Kidney epithelial cell (primary cell): Measurements from ENCODE around the gene ORAI1. TPM values are rescaled to one million over a fixed set of nuclear protein-coding genes. Genes with fewer than 3 reads are reported as not detected.
"Not testable (repeated sequence)": the region's sequence is repeated elsewhere in the genome, so short reads cannot be mapped to it uniquely, and the experiment has no call there.

Experiments
- DNase-seq: peaks from one replicate; pipeline ENCODE4 v3.0.0-alpha.2; 2010; ENCODE audit warnings: low read depth
- H3K27me3 ChIP-seq: 2 replicates; pipeline ENCODE4 v1.6.0; 2011; ENCODE audit warnings: low read length; ENCODE audit not compliant: control insufficient read depth, insufficient read depth
- H3K36me3 ChIP-seq: 2 replicates; pipeline ENCODE4 v1.5.1; 2011; ENCODE audit warnings: low read length; ENCODE audit not compliant: control insufficient read depth, insufficient read depth
- H3K4me3 ChIP-seq: 2 replicates; pipeline ENCODE4 v1.5.1; 2011; ENCODE audit warnings: low read depth, mild to moderate bottlenecking, control low read depth, low read length
- total RNA-seq: library from RNA; depleted of rRNA; stranded (reverse); fragments of >200 nt; gene quantifications from 2 replicates; pipeline ENCODE4 v1.2.3, GENCODE V29; 2015
- TF ChIP-seq, protein P1 (sequence below): IDR thresholded peaks from 2 replicates; pipeline ENCODE4 v1.5.1; 2011; ENCODE audit warnings: mild to moderate bottlenecking, moderate library complexity, low read length, control low read depth, inconsistent platforms; ENCODE audit not compliant: insufficient read depth, poor library complexity, severe bottlenecking

ORAI1 gene
- total RNA-seq, 1 donor from 2014 or later, result 11.9 TPM

DNA sequence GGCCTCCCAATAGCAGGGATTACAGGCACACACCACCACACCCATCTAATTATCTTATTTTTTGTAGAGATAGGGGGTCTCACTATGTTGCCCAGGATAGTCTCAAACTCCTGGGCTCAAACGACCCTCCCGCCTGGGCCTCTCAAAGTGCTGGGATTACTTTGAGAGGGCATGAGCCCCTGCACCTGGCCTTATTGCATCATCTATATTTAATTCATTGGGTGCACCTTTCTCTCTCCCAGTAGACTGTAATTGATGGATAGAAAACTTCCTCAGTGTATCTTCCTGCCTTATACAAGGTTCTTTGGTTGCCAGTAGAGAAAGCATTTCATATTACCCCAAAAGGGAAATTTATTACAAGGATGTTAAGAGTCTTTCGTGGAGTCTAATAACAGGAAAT lies 52.0 kb downstream of the ORAI1 start:
- no peak overlapping the region for H3K4me3 ChIP-seq
- no peaks in the 10 kb centered on the region for H3K27me3 ChIP-seq
- H3K36me3 ChIP-seq, result no peaks in the 10 kb centered on the region
- TF ChIP-seq, protein P1, sequence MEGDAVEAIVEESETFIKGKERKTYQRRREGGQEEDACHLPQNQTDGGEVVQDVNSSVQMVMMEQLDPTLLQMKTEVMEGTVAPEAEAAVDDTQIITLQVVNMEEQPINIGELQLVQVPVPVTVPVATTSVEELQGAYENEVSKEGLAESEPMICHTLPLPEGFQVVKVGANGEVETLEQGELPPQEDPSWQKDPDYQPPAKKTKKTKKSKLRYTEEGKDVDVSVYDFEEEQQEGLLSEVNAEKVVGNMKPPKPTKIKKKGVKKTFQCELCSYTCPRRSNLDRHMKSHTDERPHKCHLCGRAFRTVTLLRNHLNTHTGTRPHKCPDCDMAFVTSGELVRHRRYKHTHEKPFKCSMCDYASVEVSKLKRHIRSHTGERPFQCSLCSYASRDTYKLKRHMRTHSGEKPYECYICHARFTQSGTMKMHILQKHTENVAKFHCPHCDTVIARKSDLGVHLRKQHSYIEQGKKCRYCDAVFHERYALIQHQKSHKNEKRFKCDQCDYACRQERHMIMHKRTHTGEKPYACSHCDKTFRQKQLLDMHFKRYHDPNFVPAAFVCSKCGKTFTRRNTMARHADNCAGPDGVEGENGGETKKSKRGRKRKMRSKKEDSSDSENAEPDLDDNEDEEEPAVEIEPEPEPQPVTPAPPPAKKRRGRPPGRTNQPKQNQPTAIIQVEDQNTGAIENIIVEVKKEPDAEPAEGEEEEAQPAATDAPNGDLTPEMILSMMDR, result no peak
- DNase-seq, result no peak

DNA sequence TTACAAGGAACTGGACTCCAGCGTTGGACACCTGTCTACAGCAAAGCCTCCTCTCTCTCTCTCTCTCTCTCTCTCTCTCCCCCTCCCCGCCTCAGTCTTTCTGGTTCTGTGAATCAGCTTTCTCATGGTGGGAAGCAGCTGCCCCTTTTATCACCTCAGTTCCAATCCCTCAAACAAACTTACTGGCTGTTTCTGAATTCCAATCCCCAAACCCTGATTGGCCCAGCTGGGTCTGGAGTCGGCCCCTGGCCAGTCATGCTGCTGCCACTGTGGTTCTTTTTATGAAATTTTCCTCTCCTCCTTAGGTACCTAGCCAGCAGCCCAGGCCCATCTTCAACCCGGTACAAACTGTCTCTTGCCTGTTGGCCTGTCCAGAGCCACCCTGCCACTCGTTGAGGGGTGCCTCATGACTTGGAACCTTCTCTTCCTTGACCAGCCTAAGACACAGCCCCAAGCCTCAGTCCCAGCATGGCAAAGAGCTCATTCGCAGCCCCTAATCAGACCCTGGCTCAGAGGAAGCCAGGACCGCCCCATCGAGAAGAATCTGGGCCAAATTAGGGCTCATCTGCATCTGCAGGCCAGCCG lies 52.5 kb downstream of the ORAI1 start:
- Histone ChIP-seq H3K4me3 (no peak overlapping the region), H3K27me3 (no peaks in the 10 kb centered on the region), H3K36me3 (no peaks in the 10 kb centered on the region)
- no peak for DNase-seq
- TF ChIP-seq, protein P1, result no peak

DNA sequence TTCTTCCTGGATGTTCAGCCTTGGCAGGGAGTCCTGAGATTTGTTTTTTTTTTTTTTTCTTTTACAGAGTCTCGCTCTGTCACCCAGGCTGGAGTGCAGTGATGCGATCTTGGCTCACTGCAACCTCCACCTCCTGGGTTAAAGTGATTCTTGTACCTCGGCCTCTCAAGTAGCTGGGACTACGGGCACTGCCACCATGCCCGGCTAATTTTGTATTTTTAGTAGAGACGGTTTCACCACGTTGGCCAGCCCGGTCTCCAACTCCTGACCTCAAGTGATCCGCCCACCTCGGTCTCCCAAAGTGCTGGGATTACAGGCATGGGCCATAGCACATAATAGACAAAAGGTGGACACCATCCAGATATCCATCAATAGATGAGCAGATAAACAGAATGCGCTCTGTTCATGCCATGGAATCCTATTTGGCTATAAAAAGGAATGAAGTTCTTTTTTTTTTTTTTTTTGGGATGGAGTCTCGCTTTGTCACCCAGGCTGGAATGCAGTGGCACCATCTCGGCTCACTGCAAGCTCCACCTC lies 53.4 kb downstream of the ORAI1 start:
- not testable (repeated sequence) for H3K36me3 ChIP-seq, H3K27me3 ChIP-seq, DNase-seq, H3K4me3 ChIP-seq

DNA sequence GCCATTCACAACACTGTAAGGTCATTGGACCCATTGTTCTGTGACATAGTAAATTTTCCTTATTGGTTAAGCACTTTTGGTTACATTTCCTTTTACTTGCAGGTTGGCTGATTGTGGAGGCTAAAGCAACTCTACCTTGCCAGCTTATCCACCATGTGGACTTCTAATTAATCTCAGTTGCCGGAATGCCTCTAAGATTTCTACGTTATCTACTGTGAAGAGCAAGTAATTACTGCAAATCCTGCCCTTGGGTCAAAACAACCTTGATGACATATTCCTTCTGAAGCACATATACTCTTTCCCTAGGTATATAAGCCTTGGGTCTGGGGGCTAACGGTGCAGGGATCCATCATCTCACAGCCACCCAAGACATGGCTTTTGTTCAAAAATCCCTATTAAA lies 62.6 kb downstream of the ORAI1 start:
- H3K4me3 ChIP-seq, result no peak overlapping the region
- TF ChIP-seq, protein P1, result no peak
- no peak for DNase-seq
- H3K27me3 ChIP-seq, result no peaks in the 10 kb centered on the region
- no peaks in the 10 kb centered on the region for H3K36me3 ChIP-seq

DNA sequence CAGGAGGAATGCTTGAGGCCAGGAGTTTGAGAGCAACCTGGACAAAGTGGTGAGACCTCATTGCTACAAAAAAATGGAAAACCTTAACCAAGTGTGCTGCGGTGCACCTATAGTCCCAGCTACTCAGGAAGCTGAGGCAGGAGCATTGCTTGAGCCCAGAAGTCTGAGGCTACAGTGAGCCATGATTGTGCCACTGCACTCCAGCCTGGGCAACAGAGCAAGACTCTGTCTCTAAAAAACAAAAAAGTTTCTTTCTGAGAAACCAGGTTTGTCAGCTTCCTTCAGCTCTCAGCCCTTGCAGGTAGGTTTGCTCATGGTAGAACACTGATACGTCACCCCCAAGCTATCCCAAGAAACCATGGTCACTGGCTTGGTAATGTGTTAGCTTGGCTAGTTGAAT lies 63.1 kb downstream of the ORAI1 start:
- DNase-seq, result no peak
- no peaks in the 10 kb centered on the region for H3K27me3 ChIP-seq
- no peaks in the 10 kb centered on the region for H3K36me3 ChIP-seq
- TF ChIP-seq, protein P1, result no peak
- H3K4me3 ChIP-seq, result no peak overlapping the region

Other genes starting within 250 kb of the ORAI1 start
- 37.7 and 45.3 TPM in 2 replicates for gene RNF34, start 226.4 kb upstream of the ORAI1 start, total RNA-seq
- gene KDM2B, start 45.5 kb upstream of the ORAI1 start, total RNA-seq, result 31.4 and 34.7 TPM in 2 replicates
- gene MORN3, start 43.1 kb downstream of the ORAI1 start, total RNA-seq, result 0.89 and 1.3 TPM in 2 replicates
- gene TMEM120B, start 86.2 kb downstream of the ORAI1 start, total RNA-seq, result 8.8 and 8.9 TPM in 2 replicates
- gene RHOF, start 167.2 kb downstream of the ORAI1 start, total RNA-seq, result 194 and 311 TPM in 2 replicates
- gene SETD1B, start 177.5 kb downstream of the ORAI1 start, total RNA-seq, result 8.1 and 9.6 TPM in 2 replicates
- gene HPD, start 232.3 kb downstream of the ORAI1 start, total RNA-seq, result 0.33 TPM in 1 of 2 replicates, not detected in the other